GM21447 (cell line): ENCODE measurements around the gene XPO4.
"Not testable (repeated sequence)": the region's sequence is repeated elsewhere in the genome, so short reads cannot be mapped to it uniquely, and the experiment has no call there.

Source experiments
- ATAC-seq: cut with Tn5 transposase; IDR thresholded peaks from one replicate; pipeline ENCODE4 v1.9.1; 2021; ENCODE audit not compliant: unreplicated experiment

The XPO4 gene

GRCh38 chr13:20891768-20892167 is 10.8 kb downstream of the XPO4 start:
- ATAC-seq = no peak

GRCh38 chr13:20891034-20891433 is 11.5 kb downstream of the XPO4 start:
- ATAC-seq = no peak

DNA sequence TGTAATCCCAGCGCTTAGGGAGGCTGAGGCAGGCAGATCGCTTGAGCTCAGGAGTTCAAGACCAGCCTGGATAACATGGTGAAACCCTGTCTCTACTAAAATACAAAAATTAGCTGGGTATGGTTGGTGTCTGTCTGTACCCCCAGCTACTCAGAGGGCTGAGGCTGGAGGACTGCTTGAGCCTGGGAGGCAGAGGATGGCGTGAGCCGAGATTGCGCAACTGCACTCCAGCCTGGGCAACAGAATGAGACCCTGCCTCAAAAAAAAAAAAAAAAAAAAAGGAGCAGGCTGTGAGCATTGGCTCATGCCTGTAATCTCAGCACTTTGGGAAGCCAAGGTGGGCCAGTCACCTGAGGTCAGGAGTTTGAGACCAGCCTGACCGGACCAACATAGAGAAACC is 12.0 kb downstream of the XPO4 start:
- not testable (repeated sequence) for ATAC-seq

DNA sequence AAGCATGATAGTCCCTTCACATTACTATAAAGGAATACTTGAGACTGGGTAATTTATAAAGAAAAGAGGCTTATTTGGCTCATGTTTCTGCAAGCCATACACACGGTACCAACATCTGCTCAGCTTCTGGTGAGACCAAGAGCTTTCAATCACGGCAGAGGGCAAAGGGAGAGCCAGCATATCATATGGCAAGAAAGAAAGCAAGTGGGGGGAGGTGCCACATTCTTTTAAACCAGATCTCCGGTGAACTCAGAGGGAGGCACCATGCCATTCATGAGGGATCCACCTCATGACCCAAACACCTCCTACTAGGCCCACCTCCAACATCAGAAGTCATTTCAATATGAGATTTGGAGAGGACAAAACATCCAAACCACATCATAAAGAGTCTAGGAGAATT is 20.3 kb downstream of the XPO4 start:
- no peak for ATAC-seq

DNA sequence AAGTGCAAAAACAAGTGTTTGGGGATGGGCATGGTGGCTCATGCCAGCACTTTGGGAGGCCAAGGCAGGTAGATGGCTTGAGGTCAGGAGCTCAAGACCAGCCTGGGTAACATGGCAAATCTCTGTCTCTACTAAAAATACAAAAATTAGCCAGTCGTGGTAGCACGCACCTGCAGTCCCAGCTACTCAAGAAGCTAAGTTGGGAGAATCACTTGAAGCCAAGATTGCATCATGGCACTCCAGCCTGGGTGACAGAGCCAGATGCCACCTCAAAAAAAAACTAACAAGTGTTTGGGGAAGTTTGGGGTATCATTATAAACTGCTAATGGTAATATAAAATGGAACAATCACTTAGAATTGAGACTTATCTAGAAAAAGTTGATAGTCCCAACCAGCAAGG is 24.6 kb downstream of the XPO4 start:
- ATAC-seq = no peak

DNA sequence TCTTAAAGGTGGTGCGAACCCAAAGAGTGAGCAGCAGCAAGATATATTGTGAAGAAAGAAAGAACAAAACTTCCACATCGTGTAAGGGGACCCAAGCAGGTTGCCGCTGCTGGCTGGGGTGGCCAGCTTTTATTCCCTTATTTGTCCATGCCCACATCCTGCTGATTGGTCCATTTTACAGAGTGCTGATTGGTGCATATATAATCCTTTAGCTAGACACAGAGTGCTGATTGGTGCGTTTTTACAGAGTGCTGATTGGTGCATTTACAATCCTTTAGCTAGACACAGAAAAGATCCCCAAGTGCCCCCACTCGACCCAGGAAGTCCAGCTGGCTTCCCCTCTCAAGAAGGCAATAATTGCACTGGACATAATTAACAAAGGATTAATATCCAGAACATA is 25.7 kb downstream of the XPO4 start:
- ATAC-seq = not testable (repeated sequence)

DNA sequence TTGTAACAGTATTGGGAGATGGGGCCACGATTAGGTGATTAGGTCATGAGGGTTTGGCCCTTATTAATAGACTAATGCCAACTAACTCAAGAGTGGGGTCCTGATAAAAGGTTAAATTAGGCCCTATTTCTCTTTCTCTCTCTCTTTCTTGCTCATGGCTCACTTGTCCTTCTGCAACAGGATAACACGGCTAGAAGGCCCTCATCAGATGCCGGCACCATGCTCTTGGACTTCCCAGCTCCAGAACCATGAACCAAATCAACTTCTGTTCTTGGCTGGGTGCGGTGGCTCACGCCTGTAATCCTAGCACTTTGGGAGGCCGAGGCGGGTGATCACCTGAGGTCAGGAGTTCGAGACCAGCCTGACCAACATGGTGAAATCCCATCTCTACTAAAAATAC is 28.1 kb downstream of the XPO4 start:
- ATAC-seq = not testable (repeated sequence)

- no peak for ATAC-seq
Observed at GRCh38 chr13:20873348-20873747, 29.2 kb downstream of the XPO4 start.

DNA sequence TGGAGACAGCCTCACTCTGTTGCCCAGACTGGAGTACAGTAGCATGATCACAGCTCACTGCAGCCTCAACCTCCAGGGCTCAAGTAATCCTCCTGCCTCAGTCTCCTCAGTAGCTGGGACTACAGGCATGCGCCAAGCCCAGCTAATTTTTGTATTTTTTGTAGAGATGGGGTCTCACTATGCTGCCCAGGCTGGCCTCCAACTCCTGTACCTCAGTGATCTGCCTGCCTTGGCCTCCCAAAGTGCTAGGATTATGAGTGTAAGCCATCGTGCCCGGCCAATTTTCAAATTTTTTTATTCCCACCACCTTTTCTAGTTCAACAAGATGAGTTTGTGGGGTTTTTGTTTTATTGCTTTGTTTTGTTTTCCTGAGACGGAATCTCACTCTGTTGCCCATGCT is 31.7 kb downstream of the XPO4 start:
- no peak for ATAC-seq

DNA sequence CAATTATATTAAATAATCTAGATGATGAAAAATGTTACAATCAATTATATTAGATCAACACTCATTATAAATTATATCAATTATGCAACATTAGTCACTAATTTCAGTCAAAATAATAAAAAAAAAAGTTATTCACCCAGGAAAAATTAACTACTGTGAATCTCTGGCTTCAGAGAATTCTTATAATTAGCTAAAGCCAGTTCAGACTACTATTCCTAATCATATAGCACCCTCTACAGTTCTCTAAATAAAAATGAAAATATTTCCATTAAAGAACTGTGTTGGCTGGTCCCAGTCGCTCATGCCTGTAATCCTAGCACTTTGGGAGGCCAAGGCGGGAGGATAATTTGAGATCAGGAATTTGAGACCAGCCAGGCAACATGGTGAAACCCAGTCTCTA is 33.0 kb downstream of the XPO4 start:
- ATAC-seq = no peak

DNA sequence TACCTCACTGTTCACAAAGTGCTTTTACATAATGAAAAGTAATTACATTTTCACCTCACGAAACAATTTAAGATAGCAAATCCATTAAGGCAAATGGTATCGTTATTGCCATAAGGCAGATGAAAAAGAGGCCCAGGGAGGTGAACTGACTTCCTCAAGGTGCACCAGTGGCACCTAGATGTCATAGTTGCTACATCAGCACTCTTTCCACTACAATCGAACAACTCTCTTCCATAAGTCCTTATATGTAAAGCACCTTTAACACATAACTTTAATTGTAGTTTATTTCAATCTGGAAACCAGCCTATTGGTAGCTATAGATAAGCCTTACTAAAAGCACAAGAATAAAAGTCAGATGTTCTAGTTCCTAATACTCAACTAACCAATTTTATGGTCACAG is 35.1 kb downstream of the XPO4 start:
- no peak for ATAC-seq

DNA sequence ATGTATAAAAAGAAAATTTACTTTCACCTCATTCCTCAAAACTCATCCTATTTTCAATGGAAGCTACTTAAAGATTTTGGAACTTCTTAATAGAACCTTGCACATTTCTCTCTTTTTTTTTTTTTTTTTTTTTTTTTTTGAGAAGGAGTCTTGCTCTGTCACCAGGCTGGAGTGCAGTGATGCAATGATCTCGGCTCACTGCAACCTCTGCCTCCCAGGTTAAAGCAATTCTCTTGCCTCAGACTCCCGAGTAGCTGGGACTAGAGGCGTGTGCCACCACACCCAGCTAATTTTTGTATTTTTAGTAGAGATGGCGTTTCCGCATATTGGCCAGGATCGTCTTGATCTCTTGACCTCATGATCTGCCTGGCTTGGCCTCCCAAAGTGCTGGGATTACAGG is 40.9 kb downstream of the XPO4 start:
- ATAC-seq = not testable (repeated sequence)

GRCh38 chr13:20860844-20861243 is 41.7 kb downstream of the XPO4 start:
- ATAC-seq = no peak

- ATAC-seq = no peak
Observed at GRCh38 chr13:20856650-20857049, 45.9 kb downstream of the XPO4 start.

DNA sequence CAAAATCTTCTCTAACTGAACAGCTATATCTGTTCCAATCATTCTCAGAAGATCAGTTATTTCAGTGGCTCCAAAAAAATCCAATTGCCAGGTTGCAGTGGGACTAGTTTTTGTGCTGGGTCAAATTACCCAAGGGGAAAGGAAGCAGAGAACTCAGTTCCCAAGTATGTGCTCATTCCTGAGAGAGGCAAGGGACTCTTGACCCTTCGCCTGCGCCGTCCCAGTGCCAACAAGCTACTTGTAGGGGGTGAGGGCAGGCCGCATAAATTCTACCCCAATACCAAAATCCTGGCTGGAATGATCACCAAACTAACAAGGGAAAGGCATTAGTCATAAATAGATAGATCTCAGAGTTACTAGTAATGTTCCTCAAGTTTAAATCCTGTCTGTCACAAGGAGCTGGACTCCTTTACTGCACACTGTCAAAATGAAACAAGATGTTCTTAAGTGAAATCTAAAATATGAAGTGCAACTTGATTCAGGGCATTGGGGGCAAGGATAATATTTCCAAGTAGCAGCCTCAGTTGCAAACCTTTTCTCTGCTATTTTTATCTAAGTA is 50.6 kb downstream of the XPO4 start:
- ATAC-seq = no peak

GRCh38 chr13:20848944-20849343 is 53.6 kb downstream of the XPO4 start:
- ATAC-seq = no peak

- no peak for ATAC-seq
Observed at GRCh38 chr13:20848203-20848602, 54.3 kb downstream of the XPO4 start.

DNA sequence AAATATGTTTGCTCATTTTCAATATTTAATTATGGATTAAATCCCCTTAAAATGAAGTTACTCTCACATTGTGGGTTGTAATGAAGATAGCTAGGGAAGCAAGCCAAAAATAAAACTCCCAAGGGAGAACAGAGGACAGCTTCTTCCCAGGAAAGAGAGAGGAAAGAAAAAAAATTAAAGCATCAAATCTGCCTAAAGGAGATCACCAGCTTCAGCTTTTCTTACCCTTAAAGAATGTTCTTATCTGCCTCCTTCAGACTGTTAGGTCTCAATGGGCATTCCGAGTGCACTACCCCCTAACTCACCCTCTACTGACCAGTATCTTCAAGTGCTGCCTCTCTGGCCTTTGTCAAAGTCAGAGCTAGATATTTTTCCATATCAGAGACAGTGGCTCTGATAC is 55.2 kb downstream of the XPO4 start:
- ATAC-seq = no peak

DNA sequence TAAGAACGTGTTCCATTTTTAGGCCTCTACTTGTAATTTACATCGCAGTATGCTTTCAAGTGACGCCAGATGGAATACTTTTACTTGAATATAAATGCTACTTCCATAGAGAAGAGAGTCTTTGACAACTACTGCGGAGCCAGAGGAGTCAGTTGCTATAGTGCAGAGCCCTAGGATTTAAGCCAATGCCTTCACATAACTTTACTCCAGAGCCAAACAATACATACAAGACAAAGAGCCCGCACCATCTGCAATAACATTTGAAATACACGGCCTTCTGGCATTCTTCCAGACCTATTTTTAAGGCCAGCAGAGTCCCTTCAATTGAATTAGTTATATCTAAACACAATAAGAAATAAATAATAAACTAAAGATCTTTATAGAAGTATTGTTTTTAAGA is 59.4 kb downstream of the XPO4 start:
- no peak for ATAC-seq

DNA sequence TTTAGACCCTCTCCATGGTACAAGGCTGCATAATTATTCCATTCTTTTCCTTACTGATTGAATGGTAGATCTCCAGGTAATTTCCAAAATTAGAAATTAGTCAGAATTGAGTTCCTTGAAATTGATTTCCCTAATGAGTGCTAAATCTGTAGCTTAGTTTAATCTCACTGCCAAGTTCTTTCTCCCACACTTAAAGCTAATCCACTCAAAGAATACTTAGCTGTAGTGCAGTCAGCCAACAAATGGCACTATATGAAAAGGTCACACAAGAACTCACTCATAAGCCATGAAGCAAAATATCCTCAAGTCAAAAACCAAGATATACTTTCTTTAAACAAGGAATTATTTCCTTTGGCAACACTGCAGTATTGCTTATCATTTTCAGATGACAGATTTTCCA is 62.0 kb downstream of the XPO4 start:
- no peak for ATAC-seq

GRCh38 chr13:20833900-20834679 is 68.5 kb downstream of the XPO4 start:
- ATAC-seq = no peak

DNA sequence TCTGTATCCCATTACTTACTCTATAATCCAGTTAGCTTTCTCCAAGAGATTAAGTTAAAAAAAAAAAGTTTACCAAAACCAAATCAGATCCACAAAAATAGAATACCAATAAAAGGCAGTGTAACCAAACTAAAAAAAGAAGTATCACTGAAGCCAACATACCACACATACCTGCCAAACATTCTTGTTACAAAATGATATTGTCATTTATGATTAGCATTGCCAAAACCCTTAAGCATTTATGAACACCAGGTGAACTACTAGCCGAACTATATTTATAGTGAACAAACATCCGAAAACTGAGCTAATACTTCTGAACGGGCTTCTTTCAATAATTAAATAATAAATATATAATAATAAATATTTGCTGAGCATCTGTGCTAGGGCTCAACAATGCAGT is 69.7 kb downstream of the XPO4 start:
- ATAC-seq = no peak

DNA sequence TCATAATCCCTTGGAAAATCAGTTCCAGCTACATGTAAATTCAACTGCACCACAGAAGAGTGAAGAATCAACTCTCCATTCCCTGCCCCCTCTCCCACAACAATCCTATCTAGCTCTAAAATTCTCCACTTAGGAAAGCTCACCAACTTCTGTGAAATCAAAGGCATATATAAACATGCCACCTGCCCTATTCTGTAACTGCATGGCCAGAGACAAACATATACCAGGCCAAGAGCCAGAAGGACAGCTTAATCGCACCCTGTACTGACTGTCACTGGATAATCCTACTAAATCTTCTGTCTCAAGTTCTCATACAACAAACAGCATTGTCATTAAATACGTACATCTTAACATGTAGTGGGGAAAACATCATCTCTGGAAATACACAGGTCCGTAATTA is 70.6 kb downstream of the XPO4 start:
- no peak for ATAC-seq
